Fibroblast of skin of back (primary cell): ENCODE data around the gene XRCC5.

Experiments used
- DNase-seq: peaks from one replicate; pipeline ENCODE4 v3.0.0-alpha.2; 2013

Gene XRCC5

DNA sequence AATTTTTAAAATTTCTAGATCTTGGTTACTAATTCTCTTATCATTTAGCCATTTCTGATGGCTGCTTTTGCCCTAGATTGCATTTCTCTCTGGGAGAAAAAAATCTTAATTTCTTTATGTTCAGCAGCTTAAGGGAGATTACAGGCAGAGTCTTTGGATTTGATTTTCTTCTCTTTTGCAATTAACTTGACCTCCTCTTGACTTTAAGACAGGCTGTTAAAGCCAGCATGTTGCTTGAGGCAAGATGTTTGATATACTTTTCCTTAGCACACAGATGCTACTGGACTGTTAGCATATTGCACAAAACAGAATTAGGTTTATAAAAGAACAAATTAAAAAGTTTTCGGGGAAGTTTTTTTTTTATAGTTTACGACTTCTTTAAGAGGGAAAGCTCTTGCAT is 50.0 kb downstream of the XRCC5 start:
- DNase-seq, result no peak

DNA sequence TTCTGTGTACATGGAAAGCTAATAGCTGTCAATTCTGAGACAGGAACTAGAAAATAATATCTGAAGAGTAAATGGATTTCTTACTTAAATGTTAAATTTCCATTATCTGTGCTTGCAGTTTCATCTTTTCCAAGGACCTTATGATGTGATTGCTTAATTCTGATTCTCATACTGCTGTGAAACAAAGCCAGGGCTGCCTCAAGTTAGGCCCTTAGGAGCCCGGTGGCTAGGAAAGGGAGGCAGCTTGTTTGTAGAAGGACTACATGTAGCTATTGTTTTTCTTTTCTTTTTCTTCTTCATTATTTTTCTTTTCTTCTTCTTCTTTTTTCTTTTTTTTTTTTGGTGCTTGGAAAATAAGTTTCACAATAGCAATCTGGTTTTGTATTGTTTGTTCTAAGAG is 50.5 kb downstream of the XRCC5 start:
- DNase-seq, result no peak

DNA sequence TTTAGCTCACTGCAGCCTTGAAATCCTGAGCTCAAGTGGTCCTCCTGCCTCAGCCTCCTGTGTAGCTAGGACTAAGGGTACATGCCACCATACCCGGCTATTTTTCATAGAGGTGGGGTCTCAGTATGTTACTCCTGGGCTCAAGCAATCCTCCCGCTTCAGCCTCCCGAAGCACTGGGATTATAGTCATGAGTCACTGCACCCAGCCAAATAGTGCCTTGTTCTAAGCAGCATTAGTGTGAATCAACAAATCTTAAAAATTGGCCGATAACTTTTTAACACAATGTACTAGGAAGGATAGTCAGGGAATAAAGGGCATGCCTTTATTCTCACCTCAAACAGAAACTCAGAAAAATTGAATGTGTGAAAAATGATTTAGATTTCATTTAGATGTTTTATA is 51.6 kb downstream of the XRCC5 start:
- no peak for DNase-seq

DNA sequence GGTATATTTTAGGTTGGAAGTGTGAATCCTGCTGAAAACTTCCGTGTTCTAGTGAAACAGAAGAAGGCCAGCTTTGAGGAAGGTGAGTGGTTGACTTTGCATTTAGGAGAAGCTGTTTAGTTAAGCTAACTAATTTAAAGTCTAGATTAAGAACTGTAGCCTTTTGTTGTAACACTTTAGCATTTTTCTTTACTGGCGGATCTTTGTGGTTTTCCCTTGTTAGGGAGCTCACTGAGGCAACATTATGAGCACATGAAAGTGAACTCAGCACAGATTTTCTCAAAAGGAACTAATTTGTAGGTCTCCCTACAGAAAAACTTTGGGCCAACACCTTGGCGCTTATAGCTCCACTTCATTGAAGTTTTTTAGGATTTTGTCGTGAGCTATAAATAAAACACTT is 52.8 kb downstream of the XRCC5 start:
- no peak for DNase-seq

DNA sequence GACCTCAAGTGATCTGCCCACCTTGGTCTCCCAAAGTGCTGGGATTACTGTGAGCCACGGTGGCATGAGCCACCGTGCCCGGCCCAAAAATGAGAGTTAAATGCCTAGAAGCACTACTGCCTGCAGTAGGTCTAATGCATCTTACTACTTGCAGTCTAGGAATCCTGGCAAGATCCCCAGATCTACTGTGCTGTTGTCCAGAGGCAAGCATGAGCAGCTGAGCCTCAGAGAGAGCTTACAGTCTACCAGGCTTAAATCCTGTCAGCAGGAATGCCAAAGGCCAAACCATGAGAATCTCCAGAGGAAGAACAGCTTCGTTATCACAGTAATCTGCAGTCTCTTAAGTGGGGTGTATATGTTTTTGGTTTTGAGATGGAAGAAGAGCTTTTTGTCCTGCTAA is 54.4 kb downstream of the XRCC5 start:
- DNase-seq, result no peak

DNA sequence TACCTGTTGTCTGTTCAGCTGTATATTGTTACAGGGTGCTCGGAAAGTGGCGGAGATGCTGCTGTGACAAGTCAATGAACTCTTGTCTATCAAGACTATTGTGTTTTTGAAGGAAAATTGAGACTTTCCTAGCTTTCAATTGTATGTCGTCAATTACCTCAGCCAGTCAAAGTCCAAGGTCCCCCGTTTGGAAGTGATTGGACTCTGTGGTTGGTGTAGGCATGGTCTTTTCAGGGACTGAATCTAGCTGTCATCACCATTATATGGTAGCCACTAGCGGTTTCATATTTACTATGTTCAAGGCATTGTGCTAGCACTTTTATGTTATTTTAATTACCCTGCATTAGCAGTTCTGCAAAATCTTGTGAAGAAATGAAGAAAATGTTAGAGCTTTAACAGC is 54.9 kb downstream of the XRCC5 start:
- DNase-seq, result no peak

DNA sequence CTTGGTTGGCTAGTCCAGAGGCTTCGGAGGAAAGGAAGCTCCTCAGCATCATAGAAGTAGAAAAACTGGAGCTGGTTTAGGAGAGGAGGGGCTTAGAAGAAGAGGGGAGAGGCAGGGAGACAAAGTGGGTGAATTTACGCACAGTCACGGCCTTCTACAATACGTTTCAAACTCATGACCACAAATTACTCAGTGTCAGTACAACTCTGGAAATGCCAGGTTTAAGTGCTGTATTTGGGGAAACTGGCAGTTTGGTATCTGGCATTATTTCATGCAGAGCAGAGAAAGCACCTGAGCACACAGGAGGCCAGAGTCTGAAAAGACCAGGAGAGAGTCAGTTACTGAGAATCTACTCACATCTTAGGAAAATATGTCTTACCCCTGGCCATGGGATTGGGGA is 55.4 kb downstream of the XRCC5 start:
- DNase-seq, result no peak

DNA sequence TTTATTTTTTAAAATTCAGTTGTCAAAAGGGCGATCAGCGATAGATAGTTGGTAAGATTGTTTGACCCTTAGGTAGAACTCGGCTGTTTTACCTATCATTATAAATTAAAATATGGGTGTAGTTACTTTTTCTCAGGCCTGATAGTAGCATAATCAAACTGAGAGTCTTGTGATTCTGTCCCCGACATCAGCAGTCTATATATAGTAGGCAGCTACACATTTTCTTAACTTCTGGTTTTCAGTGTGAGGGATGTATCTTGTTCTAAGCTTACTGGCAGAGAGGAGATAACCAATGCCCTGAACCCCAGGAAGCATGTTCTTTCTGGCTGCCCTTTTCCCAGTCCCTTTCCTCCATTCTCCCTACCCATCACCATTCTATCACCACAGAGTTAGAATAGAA is 56.6 kb downstream of the XRCC5 start:
- DNase-seq, result no peak

DNA sequence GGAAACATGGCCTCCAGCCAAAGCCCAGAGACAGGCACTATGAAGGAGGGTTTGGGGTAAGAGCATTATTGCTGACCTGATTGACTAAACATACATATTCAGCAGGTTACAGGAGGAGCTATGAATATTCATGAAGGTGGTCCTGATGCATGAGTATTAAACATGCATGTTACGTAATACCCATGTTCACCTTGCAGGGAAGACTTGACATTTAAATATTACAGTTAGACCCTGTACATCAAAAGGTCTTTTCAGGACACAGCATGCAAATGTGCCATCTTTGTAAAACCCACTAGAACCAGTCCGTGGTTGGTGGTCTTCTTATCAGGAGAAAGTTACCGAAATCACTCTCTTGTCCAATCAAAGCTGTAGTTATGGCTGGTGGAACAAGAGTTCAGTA is 59.9 kb downstream of the XRCC5 start:
- DNase-seq, result no peak

DNA sequence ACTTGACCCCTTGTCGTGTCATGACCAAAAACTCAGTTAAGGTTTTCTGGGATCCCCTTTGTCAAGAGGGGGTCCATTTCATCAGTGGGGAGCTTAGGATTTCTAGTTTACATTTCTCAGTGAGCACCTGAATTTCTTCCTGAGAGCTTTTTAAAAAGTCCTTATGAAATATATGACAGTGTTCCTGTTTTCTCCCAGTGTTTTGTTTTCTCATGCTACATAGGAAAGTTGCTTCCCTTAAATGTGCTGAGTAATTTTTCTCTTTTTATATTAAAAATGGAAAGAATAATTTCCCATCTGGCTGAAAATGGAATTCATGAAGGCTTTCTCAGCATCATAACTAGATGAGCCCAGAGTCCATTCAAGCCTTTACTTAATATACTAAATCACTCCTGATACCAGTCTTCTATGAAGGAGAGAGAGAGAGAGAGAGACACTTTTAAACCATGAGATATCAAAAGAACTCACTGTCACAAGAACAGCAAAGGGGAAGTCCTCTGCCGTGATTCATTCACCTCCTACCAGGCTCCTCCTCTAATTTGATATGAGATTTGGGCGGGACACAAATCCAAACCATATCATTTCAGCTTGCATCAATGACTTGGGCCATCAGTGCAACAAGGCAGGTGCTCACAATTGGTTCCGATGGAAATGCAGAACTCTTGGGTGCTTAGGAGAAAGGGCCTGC is 61.1 kb downstream of the XRCC5 start:
- DNase-seq, result no peak

DNA sequence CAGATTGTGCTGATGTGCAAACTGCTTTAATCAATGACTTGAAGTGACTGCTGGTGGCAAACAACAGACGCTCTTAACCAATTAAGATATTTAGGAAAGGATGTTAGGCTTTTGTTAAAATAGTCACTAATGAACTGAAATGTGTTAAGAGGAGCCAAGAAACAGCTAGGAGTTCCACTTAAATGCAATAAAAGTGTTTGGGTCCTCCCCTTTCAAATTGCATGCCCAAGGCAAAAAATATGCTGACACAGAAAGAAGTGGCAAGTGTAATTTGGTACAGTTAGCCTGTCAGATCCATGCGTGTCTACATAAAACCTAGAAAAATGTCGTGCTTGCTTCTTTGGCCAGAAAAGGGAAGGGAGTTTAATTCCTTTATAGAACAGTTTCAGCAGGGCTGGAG is 61.9 kb downstream of the XRCC5 start:
- DNase-seq, result no peak

DNA sequence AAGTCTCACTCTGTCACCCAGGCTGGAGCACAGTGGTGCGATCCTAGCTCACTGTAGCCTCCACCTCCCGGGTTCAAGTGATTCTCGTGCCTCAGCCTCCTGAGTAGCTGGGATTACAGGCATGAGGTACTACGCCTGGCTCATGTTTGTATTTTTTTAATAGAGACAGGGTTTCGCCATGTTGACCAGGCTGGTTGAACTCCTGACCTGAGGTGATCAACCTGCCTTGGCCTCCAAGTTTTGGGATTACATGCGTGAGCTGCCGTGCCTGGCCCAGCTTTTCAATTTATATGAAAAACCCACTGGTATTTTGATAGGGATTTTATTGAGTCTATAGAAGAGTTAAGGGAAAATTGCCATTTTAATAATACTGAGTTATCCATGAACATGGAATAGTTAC is 63.3 kb downstream of the XRCC5 start:
- no peak for DNase-seq

DNA sequence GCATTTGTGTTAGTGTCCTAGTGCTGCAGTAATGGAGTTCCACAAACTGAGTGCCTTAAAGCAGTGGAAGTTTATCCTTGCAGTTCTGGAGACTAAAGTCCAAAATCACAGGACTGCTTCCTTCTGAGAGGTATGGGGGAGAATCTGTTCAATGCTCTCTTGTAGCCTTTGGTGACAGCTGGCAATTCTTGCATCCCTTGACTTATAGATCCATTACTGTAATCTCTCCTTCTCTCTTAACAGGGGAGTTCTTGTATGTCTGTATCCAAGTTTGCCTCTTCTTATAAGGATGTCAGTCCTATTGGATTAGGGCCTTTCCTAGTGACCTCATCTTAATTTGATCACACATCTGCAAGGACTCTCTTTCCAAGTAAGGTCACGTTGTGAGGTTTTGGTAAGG is 69.9 kb downstream of the XRCC5 start:
- DNase-seq, result peak; percentile 21

DNA sequence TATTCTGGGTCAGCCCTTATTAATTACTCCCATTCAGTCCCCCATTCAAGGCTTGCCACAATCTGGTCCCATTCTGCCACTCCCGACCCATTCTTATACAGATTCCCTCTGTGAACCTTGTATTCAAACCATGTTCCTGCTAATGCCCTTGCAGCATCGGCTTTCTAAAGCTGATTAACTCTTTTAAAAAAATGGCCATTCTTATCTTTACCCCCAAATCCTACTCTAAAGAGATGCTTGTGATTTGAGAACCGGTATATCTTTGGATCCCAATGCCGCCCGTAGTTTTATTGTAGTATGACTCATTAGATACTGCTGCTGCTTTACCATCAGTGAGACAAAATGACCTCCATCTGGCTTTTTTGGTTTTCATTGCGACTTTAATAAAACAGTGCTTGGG is 72.2 kb downstream of the XRCC5 start:
- DNase-seq, result no peak

DNA sequence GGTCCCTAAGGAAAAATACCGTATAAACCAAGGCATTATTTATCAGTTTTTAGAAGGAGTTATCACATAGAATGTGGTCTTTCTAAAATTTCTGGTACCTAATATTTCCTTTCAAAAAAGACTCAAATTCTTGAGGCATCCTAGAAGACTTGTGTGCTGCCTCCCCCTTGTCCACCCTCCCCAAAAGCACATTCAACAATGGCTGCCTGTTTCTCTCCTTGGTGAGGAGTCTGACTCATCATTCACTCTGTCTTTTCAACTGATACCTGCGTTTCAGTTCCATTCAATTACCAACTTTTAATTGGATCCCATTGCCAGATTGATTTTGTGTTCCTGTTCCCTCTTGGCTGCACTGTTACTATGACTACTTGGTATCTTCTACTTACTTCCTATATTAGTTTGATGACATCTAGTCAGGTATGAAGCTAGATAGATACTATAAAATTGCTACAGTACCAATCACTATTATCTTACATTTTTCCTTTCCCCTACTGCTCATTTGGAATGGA is 72.9 kb downstream of the XRCC5 start:
- DNase-seq, result no peak

DNA sequence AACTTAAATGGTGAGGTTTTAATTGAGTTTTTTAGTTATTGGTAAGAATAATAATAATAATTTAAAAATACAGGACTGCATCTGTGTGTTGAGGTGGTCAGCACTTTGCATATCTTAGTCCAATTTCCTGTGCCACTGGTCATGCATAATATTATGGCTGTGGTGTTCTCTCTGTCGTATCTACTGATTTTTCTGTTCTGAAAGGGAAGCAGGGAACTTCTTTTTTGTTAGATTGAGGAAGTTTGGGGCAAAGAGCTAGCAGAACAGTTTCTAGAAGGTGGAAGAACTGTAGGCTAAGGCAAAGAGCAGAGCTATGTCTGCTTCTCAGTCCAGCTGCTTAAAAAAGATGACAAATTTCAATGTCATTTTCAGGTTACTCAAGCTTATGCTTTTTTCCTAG is 74.3 kb downstream of the XRCC5 start:
- no peak for DNase-seq

DNA sequence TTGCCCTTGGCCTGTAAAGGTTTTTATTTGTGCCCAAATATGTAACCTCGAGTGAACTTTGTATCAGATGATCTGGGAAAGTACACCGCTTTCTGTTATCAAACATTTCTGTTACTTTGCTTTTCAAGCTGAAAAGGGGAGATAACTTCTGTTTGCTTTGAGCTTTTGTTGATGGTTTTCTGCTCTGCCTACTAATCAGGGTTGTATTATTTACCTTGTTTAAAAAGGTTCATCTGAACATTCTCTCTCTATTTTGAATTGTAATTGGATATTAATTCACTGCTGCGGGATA is 79.4 kb downstream of the XRCC5 start:
- DNase-seq, result no peak

DNA sequence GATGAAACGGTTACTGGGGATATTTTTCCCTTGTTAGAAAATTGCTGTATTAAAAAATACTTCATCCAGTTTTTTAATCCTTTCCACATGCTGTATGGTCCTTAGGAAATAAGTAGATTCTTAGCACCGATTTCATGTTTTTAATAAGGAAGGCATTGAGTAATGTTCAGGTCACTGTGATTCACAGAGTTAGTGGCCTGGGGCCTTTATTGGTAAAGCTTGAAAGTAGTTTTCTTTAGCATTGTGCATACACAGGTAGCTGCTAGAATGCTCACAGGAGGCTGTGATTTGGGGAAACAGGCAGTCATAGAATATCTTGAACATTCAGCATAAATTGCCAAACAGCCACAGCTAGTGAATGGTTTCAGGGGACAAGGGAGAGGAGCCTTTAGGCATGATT is 79.8 kb downstream of the XRCC5 start:
- DNase-seq, result peak; percentile 11

DNA sequence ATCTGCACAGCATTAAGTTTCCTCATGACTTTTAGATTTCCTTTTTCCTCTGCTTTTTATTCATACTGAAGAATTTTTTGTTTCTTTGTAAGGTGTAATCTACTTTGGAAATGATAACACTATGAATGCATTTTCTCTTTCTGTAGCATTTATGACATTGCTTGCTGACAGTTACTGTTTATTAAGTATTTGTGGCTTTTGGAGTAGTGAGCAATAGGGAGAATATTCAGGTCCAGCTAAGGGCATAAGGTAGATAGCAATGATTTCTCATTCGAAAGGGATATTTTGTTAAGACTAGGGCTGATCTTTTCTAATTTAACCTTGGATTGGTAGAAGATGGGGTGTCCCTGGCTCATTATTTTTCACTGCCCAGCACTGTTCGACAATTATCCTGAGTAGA is 80.3 kb downstream of the XRCC5 start:
- DNase-seq, result no peak

DNA sequence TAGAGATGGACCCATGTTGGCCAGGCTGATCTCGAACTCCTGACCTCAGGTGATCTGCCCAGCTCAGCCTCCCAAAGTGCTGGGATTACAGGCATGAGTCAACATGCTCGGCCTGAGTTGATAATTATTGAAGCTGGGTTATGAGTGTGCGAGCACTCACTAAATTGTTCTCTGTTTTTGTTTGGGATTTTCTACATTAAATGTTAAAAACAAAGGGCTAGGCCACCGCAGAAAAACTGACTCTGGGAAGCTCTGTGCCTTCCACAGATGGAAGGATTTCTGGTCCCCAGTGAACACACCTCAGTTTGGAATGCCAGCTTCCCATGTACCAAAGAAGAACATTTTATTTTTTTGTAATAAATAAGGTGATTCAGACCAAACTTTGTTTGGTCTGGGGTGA is 83.0 kb downstream of the XRCC5 start:
- DNase-seq, result no peak

DNA sequence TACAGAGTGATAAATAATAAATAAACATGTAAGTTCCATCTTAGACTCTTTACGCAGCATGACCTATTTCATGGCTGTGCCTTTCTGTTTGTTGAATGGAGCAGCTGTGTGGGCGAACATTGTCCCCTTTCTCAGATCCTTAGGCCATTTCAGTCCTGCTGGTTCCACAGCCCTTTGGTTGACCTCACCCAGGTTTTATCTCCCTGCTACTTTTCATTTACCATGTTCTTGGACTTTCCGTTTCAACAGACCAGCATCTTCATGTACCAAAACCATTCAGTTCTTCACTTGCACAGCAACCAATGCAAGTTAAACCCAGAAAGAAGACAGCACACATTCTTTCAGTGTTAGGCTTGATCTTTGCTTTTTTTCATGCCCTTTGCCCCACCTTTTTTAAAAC is 83.8 kb downstream of the XRCC5 start:
- no peak for DNase-seq

DNA sequence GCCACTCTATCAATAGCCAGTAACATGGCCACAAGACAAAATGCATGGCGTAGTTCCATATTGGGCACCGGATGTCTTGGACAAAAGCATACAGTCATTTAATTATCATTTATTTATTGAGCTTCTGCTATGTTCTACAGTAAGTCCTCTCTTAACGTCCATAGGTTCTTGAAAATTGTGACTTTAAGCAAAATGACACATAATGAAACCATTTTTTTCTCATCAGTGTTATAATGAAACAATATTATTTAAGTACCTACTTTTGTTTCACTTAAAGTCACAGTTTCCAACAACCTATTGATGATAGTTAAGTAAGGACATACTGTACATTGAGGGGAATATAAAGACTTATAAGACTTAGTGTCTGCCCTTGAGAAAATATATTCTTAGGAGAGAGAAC is 84.9 kb downstream of the XRCC5 start:
- no peak for DNase-seq

DNA sequence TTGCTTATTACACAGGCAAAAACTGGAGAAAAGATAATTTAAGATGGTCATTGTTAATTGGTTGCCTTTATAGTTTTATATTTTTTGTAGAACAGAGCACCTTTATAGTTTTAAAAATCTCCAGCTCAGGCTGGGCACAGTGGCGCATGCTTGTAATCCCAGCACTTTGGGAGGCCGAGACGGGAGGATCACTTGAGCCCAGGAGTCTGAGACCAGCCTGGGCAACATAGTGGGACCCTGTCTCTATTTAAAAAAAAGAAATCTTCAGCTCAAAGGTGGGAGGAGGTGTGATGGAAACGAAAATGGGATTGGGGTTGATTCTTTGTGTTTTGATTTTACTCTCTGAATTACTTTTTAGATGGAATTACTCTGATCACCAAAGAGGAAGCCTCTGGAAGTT is 85.4 kb downstream of the XRCC5 start:
- no peak for DNase-seq

DNA sequence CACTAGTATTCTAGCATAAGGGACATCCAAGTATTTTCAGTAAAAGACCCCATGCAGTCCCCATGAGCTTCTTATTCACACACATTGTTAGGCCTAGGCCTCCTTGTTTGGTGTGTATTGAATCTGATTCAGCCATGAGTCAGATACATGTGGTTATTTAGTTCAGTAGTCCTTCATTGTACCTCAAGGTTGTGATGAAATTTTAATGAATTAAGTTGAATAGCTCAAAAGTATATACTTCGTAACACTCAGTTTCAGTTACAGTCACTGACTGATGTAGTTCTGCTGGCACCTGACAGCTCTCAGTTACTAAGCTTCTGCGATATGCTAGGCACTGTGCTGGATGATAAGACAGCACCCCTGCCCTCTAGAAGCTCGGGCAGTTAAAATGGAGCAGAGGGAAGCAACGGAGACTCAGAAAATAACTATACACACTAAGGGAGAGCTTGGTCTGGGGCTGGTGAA is 86.4 kb downstream of the XRCC5 start:
- peak; percentile 80 for DNase-seq

DNA sequence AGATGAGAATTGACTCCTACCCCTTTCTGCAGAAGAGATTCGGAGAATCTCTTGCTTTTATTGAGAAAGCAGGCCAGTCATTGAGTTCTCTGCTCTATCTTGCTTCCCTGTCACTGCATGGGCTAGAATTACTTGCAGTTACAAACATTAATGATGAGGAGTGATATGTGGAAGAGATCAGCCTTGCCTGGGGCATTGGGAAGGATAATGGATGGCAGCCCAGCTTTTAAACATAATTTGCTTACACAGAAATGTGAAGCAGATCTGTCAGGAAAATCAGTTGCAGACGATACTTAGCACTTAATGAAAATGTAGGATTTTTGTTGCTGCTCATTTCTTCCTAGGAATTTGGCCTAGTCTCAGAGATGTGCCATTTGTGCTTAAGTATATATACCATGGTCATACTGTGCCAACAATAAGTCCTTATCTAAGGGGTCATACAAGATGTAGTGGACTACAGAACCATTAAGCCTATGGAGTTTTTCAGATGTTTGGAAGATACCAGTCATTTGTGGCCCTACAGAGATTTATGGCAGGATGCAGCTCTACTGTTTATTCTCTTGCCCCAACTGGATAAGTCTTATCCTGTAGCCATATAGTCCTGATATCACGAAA is 92.7 kb downstream of the XRCC5 start:
- DNase-seq, result no peak
